Adipocyte (in vitro differentiated cells): ENCODE measurements around the gene OCA2.
A peak's percentile ranks its signal among the peaks of the same experiment; 100 is the strongest.

Experiments
- DNase-seq: peaks from one replicate; pipeline ENCODE4 v3.0.0-alpha.2; 2015; ENCODE audit warnings: low read depth
- H3K27me3 ChIP-seq: replicated peaks from 2 replicates; pipeline ENCODE4 v1.7.0; 2013; ENCODE audit warnings: mild to moderate bottlenecking, low read length, moderate library complexity; ENCODE audit not compliant: control insufficient read depth, insufficient read depth
- H3K36me3 ChIP-seq: 2 replicates; pipeline ENCODE4 v1.7.0; 2013; ENCODE audit warnings: low read length, mild to moderate bottlenecking, moderate library complexity; ENCODE audit not compliant: control insufficient read depth, insufficient read depth, severe bottlenecking
- H3K4me1 ChIP-seq: 2 replicates; pipeline ENCODE4 v1.7.0; 2013; ENCODE audit warnings: mild to moderate bottlenecking, low read length, moderate library complexity; ENCODE audit not compliant: control insufficient read depth, insufficient read depth
- H3K4me3 ChIP-seq: 2 replicates; pipeline ENCODE4 v1.7.0; 2013; ENCODE audit warnings: mild to moderate bottlenecking, low read length, moderate library complexity
- H3K9ac ChIP-seq: 2 replicates; pipeline ENCODE4 v1.7.0; 2013; ENCODE audit warnings: mild to moderate bottlenecking, low read length, moderate library complexity
- H3K9me3 ChIP-seq: 2 replicates; pipeline ENCODE4 v1.7.0; 2013; ENCODE audit warnings: mild to moderate bottlenecking, low read length, moderate library complexity; ENCODE audit not compliant: control insufficient read depth

Gene OCA2

GRCh38 chr15:28100516-28101195 is 1.5 kb upstream of the OCA2 start:
- Histone ChIP-seq H3K9me3 (no peaks in the 10 kb centered on the region), H3K4me3 (no peak overlapping the region), H3K9ac (no peak overlapping the region), H3K36me3 (no peaks in the 10 kb centered on the region), H3K27me3 (peaks cover 23% of the 10 kb centered on the region), H3K4me1 (peaks cover 37% of the 10 kb centered on the region)
- no peak for DNase-seq

GRCh38 chr15:28099555-28100140 is 533 bp upstream of the OCA2 start:
- Histone ChIP-seq H3K27me3 (peaks cover 24% of the 10 kb centered on the region), H3K4me1 (peaks cover 44% of the 10 kb centered on the region), H3K4me3 (peak overlapping the region; percentile 40), H3K9me3 (no peaks in the 10 kb centered on the region), H3K36me3 (no peaks in the 10 kb centered on the region), H3K9ac (peak overlapping the region; percentile 4)
- DNase-seq, result no peak

- Histone ChIP-seq H3K4me3 (no peak overlapping the region), H3K36me3 (no peaks in the 10 kb centered on the region), H3K9ac (no peak overlapping the region), H3K4me1 (peaks cover 45% of the 10 kb centered on the region), H3K27me3 (peaks cover 31% of the 10 kb centered on the region), H3K9me3 (no peaks in the 10 kb centered on the region)
- DNase-seq, result peak; percentile 7
Observed at GRCh38 chr15:28098360-28098765, 752 bp downstream of the OCA2 start.

GRCh38 chr15:28097656-28098359 is 1.3 kb downstream of the OCA2 start:
- Histone ChIP-seq H3K36me3 (no peaks in the 10 kb centered on the region), H3K9me3 (no peaks in the 10 kb centered on the region), H3K9ac (no peak overlapping the region), H3K27me3 (peaks cover 31% of the 10 kb centered on the region), H3K4me1 (peaks cover 45% of the 10 kb centered on the region), H3K4me3 (no peak overlapping the region)
- DNase-seq, result no peak

GRCh38 chr15:28096670-28097431 is 2.3 kb downstream of the OCA2 start:
- DNase-seq, result peak; percentile 44
- H3K9ac ChIP-seq, result peak overlapping the region; percentile 21
- H3K27me3 ChIP-seq, result peaks cover 30% of the 10 kb centered on the region
- H3K9me3 ChIP-seq, result peaks cover 6% of the 10 kb centered on the region
- no peaks in the 10 kb centered on the region for H3K36me3 ChIP-seq
- H3K4me3 ChIP-seq, result peak overlapping the region; percentile 78
- H3K4me1 ChIP-seq, result peaks cover 45% of the 10 kb centered on the region

GRCh38 chr15:28096411-28096669 is 2.8 kb downstream of the OCA2 start:
- Histone ChIP-seq H3K36me3 (no peaks in the 10 kb centered on the region), H3K4me3 (peak overlapping the region; percentile 78), H3K9ac (peak overlapping the region; percentile 21), H3K27me3 (peaks cover 30% of the 10 kb centered on the region), H3K4me1 (peaks cover 45% of the 10 kb centered on the region), H3K9me3 (peaks cover 11% of the 10 kb centered on the region)
- DNase-seq, result no peak

- Histone ChIP-seq H3K9ac (no peak overlapping the region), H3K27me3 (peaks cover 30% of the 10 kb centered on the region), H3K4me1 (peaks cover 45% of the 10 kb centered on the region), H3K36me3 (no peaks in the 10 kb centered on the region), H3K9me3 (peaks cover 23% of the 10 kb centered on the region), H3K4me3 (peak overlapping the region; percentile 78)
- DNase-seq, result no peak
Observed at GRCh38 chr15:28094732-28095521, 4.2 kb downstream of the OCA2 start.

- Histone ChIP-seq H3K27me3 (peaks cover 30% of the 10 kb centered on the region), H3K36me3 (no peaks in the 10 kb centered on the region), H3K9me3 (peaks cover 23% of the 10 kb centered on the region), H3K9ac (no peak overlapping the region), H3K4me1 (peaks cover 38% of the 10 kb centered on the region), H3K4me3 (no peak overlapping the region)
- DNase-seq, result no peak
Observed at GRCh38 chr15:28093752-28094535, 5.2 kb downstream of the OCA2 start.

GRCh38 chr15:28091313-28091712 is 7.8 kb downstream of the OCA2 start:
- Histone ChIP-seq H3K27me3 (peaks cover 34% of the 10 kb centered on the region), H3K4me3 (no peak overlapping the region), H3K9me3 (peaks cover 23% of the 10 kb centered on the region), H3K4me1 (peaks cover 14% of the 10 kb centered on the region), H3K9ac (no peak overlapping the region), H3K36me3 (no peaks in the 10 kb centered on the region)
- no peak for DNase-seq

GRCh38 chr15:28086175-28086703 is 12.9 kb downstream of the OCA2 start:
- DNase-seq, result peak; percentile 80
- peaks cover 21% of the 10 kb centered on the region for H3K9me3 ChIP-seq
- H3K4me3 ChIP-seq, result no peak overlapping the region
- peaks cover 7% of the 10 kb centered on the region for H3K27me3 ChIP-seq
- no peaks in the 10 kb centered on the region for H3K36me3 ChIP-seq
- no peak overlapping the region for H3K9ac ChIP-seq
- no peaks in the 10 kb centered on the region for H3K4me1 ChIP-seq
